Measurements from ENCODE around the gene TMEM220. TPM values are rescaled to one million over a fixed set of nuclear protein-coding genes. Genes with fewer than 3 reads are reported as not detected.

TMEM220 gene
- total and polyA plus RNA-seq, 10 of the 15 experiments (the other 5 are each of a cell fraction or from before 2014, with no cell fraction given): 0.02 to 0.30 (median 0.06) TPM; not detected in 1

DNA sequence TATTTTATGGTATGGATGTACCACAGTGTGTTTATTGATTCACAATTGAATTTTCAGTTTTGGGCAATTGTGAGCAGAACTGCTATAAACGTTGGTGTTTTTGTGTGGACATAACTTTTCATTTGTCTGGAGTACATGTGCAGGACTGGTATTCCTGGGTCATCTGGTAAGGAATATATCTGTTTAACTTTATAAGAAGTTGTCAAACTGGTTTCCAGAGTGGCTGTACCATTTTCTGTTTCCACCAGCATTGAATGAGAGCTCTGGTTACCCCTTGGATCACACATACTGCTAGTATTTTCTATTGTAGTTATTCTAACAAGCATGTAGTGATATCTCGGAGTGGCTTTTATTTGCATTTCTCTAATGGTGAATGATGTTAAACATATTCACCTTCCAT lies 49.8 kb upstream of the TMEM220 start:
- POLR2A ChIA-PET: no interaction called here
- Histone ChIP-seq H3K36me3 (ENCODE audit: control insufficient read depth in 2 of 2, insufficient read depth in 2 of 2, low read length in 1 of 2) (no peaks in the 10 kb centered on the region), H3K4me1 (ENCODE audit: control insufficient read depth, insufficient read depth, low read length) (no peaks in the 10 kb centered on the region), H3K4me2 (ENCODE audit: control insufficient read depth, insufficient read depth) (no peak overlapping the region), H2AFZ (ENCODE audit: control insufficient read depth, low read depth, low read length) (no peak overlapping the region), H3K27ac (ENCODE audit: control insufficient read depth, insufficient read depth) (no peak overlapping the region), H3K79me2 (ENCODE audit: control insufficient read depth, insufficient read depth, low read length) (no peaks in the 10 kb centered on the region), H3K9ac (ENCODE audit: control insufficient read depth, insufficient read depth, low read length) (no peak overlapping the region), H4K20me1 (ENCODE audit: control insufficient read depth, insufficient read depth) (no peaks in the 10 kb centered on the region), H3K27me3 (replicated peaks in 1 of 2; ENCODE audit: control insufficient read depth in 2 of 2, insufficient read depth in 2 of 2, low read length in 1 of 2) (no peaks in the 10 kb centered on the region), H3K9me3 (replicated peaks; ENCODE audit: control insufficient read depth, insufficient read depth, low read length) (no peaks in the 10 kb centered on the region), H3K4me3 (no peak overlapping the region)
- intact Hi-C loops (cut with micrococcal nuclease; ENCODE audit: unreplicated experiment) (no loop called here), in situ Hi-C loops (cut with MboI) (no loop called here)
- FAIRE-seq: no peak
- no peak for DNase-seq (ENCODE audit: low read depth, low spot score)
- TF ChIP-seq MEF2A (IDR thresholded peaks at IDR 0.05; ENCODE audit: insufficient read depth, low read depth, low read length) (no peak), IKZF1 (conservative IDR thresholded peaks at IDR 0.05) (no peak)
- TF ChIP-seq, protein P1, sequence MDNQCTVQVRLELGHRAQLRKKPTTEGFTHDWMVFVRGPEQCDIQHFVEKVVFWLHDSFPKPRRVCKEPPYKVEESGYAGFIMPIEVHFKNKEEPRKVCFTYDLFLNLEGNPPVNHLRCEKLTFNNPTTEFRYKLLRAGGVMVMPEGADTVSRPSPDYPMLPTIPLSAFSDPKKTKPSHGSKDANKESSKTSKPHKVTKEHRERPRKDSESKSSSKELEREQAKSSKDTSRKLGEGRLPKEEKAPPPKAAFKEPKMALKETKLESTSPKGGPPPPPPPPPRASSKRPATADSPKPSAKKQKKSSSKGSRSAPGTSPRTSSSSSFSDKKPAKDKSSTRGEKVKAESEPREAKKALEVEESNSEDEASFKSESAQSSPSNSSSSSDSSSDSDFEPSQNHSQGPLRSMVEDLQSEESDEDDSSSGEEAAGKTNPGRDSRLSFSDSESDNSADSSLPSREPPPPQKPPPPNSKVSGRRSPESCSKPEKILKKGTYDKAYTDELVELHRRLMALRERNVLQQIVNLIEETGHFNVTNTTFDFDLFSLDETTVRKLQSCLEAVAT (IDR thresholded peaks at IDR 0.05): no peak
- SMC1A ChIA-PET (ENCODE audit: uncharacterized antibody, unreplicated experiment): no interaction called here
- CTCF ChIA-PET: no interaction called here
- ATAC-seq: no peak
- WGBS (ENCODE audit: insufficient coverage, insufficient replicate concordance, low lambda C conversion rate, missing lambda C conversion rate): 13% methylated on average over 2 of the region's 2 CpGs
- no TSS peak for BruUV-seq (replicated peaks)
- RAD21 ChIA-PET (ENCODE audit: unreplicated experiment): no interaction called here

DNA sequence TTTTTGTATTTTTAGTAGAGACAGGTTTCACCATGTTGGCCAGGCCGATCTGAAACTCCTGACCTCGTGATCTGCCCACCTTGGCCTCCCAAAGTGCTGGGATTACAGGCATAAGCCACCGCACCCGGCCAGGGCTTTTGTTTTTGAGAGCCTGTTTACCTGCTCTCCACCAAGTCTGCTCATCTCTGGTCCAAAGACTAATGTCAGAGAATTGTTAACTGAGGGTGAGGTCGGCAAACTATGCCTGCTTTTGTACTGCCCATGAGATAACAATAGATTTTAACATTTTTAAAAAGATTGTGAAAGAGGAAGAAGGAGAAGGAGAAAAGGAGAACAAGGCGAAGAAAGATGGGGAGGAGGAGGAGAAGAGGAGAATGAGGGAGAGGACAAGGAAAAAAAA lies 48.1 kb upstream of the TMEM220 start:
- 30% methylated on average over 6 of the region's 6 CpGs for WGBS (ENCODE audit: insufficient coverage, insufficient replicate concordance, low lambda C conversion rate, missing lambda C conversion rate)
- in situ Hi-C loops (cut with MboI) (no loop called here), intact Hi-C loops (cut with micrococcal nuclease; ENCODE audit: unreplicated experiment) (no loop called here)
- Histone ChIP-seq H3K79me2 (ENCODE audit: control insufficient read depth, insufficient read depth, low read length) (no peaks in the 10 kb centered on the region), H3K4me2 (ENCODE audit: control insufficient read depth, insufficient read depth) (no peak overlapping the region), H2AFZ (ENCODE audit: control insufficient read depth, low read depth, low read length) (no peak overlapping the region), H3K27ac (ENCODE audit: control insufficient read depth, insufficient read depth) (no peak overlapping the region), H4K20me1 (ENCODE audit: control insufficient read depth, insufficient read depth) (no peaks in the 10 kb centered on the region), H3K27me3 (replicated peaks in 1 of 2; ENCODE audit: control insufficient read depth in 2 of 2, insufficient read depth in 2 of 2, low read length in 1 of 2) (no peaks in the 10 kb centered on the region), H3K9ac (ENCODE audit: control insufficient read depth, insufficient read depth, low read length) (no peak overlapping the region), H3K9me3 (replicated peaks; ENCODE audit: control insufficient read depth, insufficient read depth, low read length) (no peaks in the 10 kb centered on the region), H3K36me3 (ENCODE audit: control insufficient read depth in 2 of 2, insufficient read depth in 2 of 2, low read length in 1 of 2) (no peaks in the 10 kb centered on the region), H3K4me3 (no peak overlapping the region), H3K4me1 (ENCODE audit: control insufficient read depth, insufficient read depth, low read length) (no peaks in the 10 kb centered on the region)
- RAD21 ChIA-PET (ENCODE audit: unreplicated experiment): interaction anchor here (0.6 kb wide), 1 partner anchor 173 kb away, joined by 4 read pairs; no protein-coding TSS in a partner anchor
- CTCF ChIA-PET: no interaction called here
- ATAC-seq (no peak), FAIRE-seq (no peak), DNase-seq (ENCODE audit: low read depth, low spot score) (no peak)
- POLR2A ChIA-PET: no interaction called here
- BruUV-seq (replicated peaks): no TSS peak
- SMC1A ChIA-PET (ENCODE audit: uncharacterized antibody, unreplicated experiment): no interaction called here
- TF ChIP-seq SMAD1 (IDR thresholded peaks at IDR 0.05; ENCODE audit: low read depth, partially characterized antibody) (no peak), YBX1 (IDR thresholded peaks at IDR 0.05) (no peak), CBFB (IDR thresholded peaks at IDR 0.05; ENCODE audit: low read depth) (no peak), RB1 (IDR thresholded peaks at IDR 0.05; ENCODE audit: borderline replicate concordance) (no peak), TCF12 (IDR thresholded peaks at IDR 0.05; ENCODE audit: low read depth, low read length) (no peak)

All from GM12878 (cell line).